IMR-90 (cell line): Measurements from ENCODE around the gene SARS1. TPM values are rescaled to one million over a fixed set of nuclear protein-coding genes. Genes with fewer than 3 reads are reported as not detected.

Experiments used
- ATAC-seq: fragments of 200-7000 bp; cut with Tn5 transposase; 2 replicates; pipeline ENCODE4 v1.9.1; 2020; ENCODE audit warnings: low read depth, mild to moderate bottlenecking, moderate library complexity
- BruUV-seq: library from RNA; stranded (reverse); fragments of 400-500 nt; replicated peaks from 2 replicates; lab custom pipeline; 2021; lab: Mats Ljungman, UMichigan
- CTCF ChIA-PET: fragments of 300-600 bp; formaldehyde crosslinking; extraction: SDS; loops from one replicate; lab custom pipeline; 2021; ENCODE audit warnings: antibody characterized with exemption; lab: Yijun Ruan, JAX
- POLR2A ChIA-PET: fragments of 300-600 bp; sonication (Branson Sonifier 250); formaldehyde crosslinking; loops from one replicate; lab custom pipeline; 2022; ENCODE audit warnings: antibody characterized with exemption; ENCODE audit not compliant: unreplicated experiment; lab: Charles Lee
- DNase-seq: peaks from one replicate; pipeline ENCODE4 v3.0.0; 2013
- H2AFZ ChIP-seq: replicated peaks from 2 replicates; pipeline ENCODE3; 2013; ENCODE audit warnings: low read length, mild to moderate bottlenecking; ENCODE audit not compliant: poor library complexity
- H2AK5ac ChIP-seq: 2 replicates; pipeline ENCODE4 v1.6.1; 2013; ENCODE audit warnings: low read depth, low read length, inconsistent platforms
- H2AK9ac ChIP-seq: replicated peaks from 2 replicates; pipeline ENCODE3; 2013; ENCODE audit warnings: mild to moderate bottlenecking, low read depth, low read length, moderate library complexity; ENCODE audit not compliant: poor library complexity
- H2BK120ac ChIP-seq: 2 replicates; pipeline ENCODE4 v1.6.1; 2013; ENCODE audit warnings: low read depth, low read length, inconsistent platforms
- H2BK15ac ChIP-seq: 3 replicates; pipeline ENCODE4 v1.6.1; 2013; ENCODE audit warnings: low read depth, low read length, inconsistent platforms
- H2BK20ac ChIP-seq: 2 replicates; pipeline ENCODE4 v1.6.1; 2013; ENCODE audit warnings: low read depth, mild to moderate bottlenecking, inconsistent platforms, low read length, moderate library complexity
- H2BK5ac ChIP-seq: 2 replicates; pipeline ENCODE4 v1.6.1; 2013; ENCODE audit warnings: mild to moderate bottlenecking, low read depth, low read length, inconsistent platforms; ENCODE audit not compliant: poor library complexity, severe bottlenecking
- H3K14ac ChIP-seq: replicated peaks from 2 replicates; pipeline ENCODE4 v1.6.1; 2013; ENCODE audit warnings: low read depth, low read length, inconsistent platforms
- H3K18ac ChIP-seq: 2 replicates; pipeline ENCODE4 v1.6.1; 2013; ENCODE audit warnings: low read depth, low read length, control low read depth
- H3K23ac ChIP-seq: 2 replicates; pipeline ENCODE4 v1.6.1; 2013; ENCODE audit warnings: low read depth, low read length, inconsistent platforms
- H3K27ac ChIP-seq: 2 replicates; pipeline ENCODE4 v1.5.1; 2013; ENCODE audit warnings: mild to moderate bottlenecking, control low read depth, low read length; ENCODE audit not compliant: insufficient read depth
- H3K27me3 ChIP-seq: 2 replicates; pipeline ENCODE4 v1.6.1; 2013; ENCODE audit warnings: low read length; ENCODE audit not compliant: control insufficient read depth, insufficient read depth
- H3K36me3 ChIP-seq: 2 replicates; pipeline ENCODE4 v1.6.1; 2013; ENCODE audit warnings: low read length, mixed read lengths; ENCODE audit not compliant: control insufficient read depth, insufficient read depth
- H3K4ac ChIP-seq: 2 replicates; pipeline ENCODE4 v1.6.1; 2013; ENCODE audit warnings: low read depth, low read length, inconsistent platforms
- H3K4me1 ChIP-seq: 2 replicates; pipeline ENCODE4 v1.6.1; 2013; ENCODE audit warnings: low read length, mixed read lengths; ENCODE audit not compliant: control insufficient read depth, insufficient read depth
- H3K4me2 ChIP-seq: 2 replicates; pipeline ENCODE4 v1.6.1; 2013; ENCODE audit warnings: low read depth, mild to moderate bottlenecking, control low read depth, low read length, moderate library complexity
- H3K4me3 ChIP-seq: 2 replicates; pipeline ENCODE4 v1.5.1; 2013; ENCODE audit warnings: low read depth, mild to moderate bottlenecking, control low read depth, low read length, moderate library complexity; ENCODE audit not compliant: insufficient read depth
- H3K56ac ChIP-seq: 2 replicates; pipeline ENCODE4 v1.6.1; 2013; ENCODE audit warnings: low read length, inconsistent platforms; ENCODE audit not compliant: insufficient read depth; ENCODE audit errors: extremely low read depth
- H3K79me1 ChIP-seq, 2 experiments: 2 replicates each; pipeline ENCODE4 v1.6.1; 2013; ENCODE audit warnings: low read length in 2 of 2, inconsistent platforms in 1 of 2, low read depth in 1 of 2
- H3K9ac ChIP-seq: 2 replicates; pipeline ENCODE4 v1.6.1; 2013; ENCODE audit warnings: low read depth, low read length, control low read depth
- H3K9me1 ChIP-seq: 2 replicates; pipeline ENCODE4 v1.6.1; 2013; ENCODE audit warnings: low read length, inconsistent platforms; ENCODE audit not compliant: insufficient read depth
- H3K9me3 ChIP-seq: 2 replicates; pipeline ENCODE4 v1.6.1; 2013; ENCODE audit warnings: low read length; ENCODE audit not compliant: control insufficient read depth, insufficient read depth
- H4K20me1 ChIP-seq: 2 replicates; pipeline ENCODE4 v1.6.1; 2013; ENCODE audit warnings: low read length, inconsistent platforms; ENCODE audit not compliant: insufficient read depth
- H4K5ac ChIP-seq: 2 replicates; pipeline ENCODE4 v1.6.1; 2013; ENCODE audit warnings: mild to moderate bottlenecking, low read depth, low read length, control low read depth
- H4K8ac ChIP-seq, 2 experiments: 2 replicates each; pipeline ENCODE4 v1.6.1; 2013; ENCODE audit warnings: low read depth in 2 of 2, low read length in 2 of 2, control low read depth in 1 of 2, inconsistent platforms in 1 of 2
- H4K91ac ChIP-seq: 2 replicates; pipeline ENCODE4 v1.6.1; 2013; ENCODE audit warnings: low read depth, low read length, inconsistent platforms; ENCODE audit not compliant: insufficient read depth
- RAD21 ChIP-seq: IDR thresholded peaks from 2 replicates; pipeline ENCODE4 v1.6.1; 2012; ENCODE audit warnings: low read length, improper control_type of control experiment
- WGBS, 2 experiments: methylation state at CpG; one replicate each; pipeline versions ENCODE4 v1.1.5 to v1.1.7; 2013; ENCODE audit warnings: missing lambda C conversion rate in 2 of 2; ENCODE audit not compliant: insufficient read length in 1 of 2; ENCODE audit errors: extremely low coverage in 2 of 2; 5-methylcytosine and 5-hydroxymethylcytosine counted together
- dilution Hi-C: fragments of 300-500 bp; cut with HindIII; formaldehyde crosslinking; loops from one replicate; pipeline ENCODE4 v1.14.3; 2018; ENCODE audit warnings: low sequenced_read_pairs; ENCODE audit not compliant: unreplicated experiment
- in situ Hi-C: fragments of 300-500 bp; cut with MboI; formaldehyde crosslinking; loops from 3 replicates; pipeline ENCODE4 v1.14.3; 2019; ENCODE audit warnings: low sequenced_read_pairs, inconsistent platforms, mixed read lengths
- intact Hi-C: fragments of 100-400 bp; cut with micrococcal nuclease; formaldehyde crosslinking; loops from 2 replicates; pipeline ENCODE4 v1.10.0; 2022
- polyA plus RNA-seq, 3 experiments: library from polyadenylated mRNA; depleted of rRNA; stranded (reverse); fragments of >200 nt; gene quantifications; 2 replicates each; pipeline ENCODE4 v1.2.3, GENCODE V29; 2012; ENCODE audit warnings: low replicate concordance in 1 of 3
- total RNA-seq: library from RNA; depleted of rRNA; stranded (reverse); fragments of >200 nt; gene quantifications from 2 replicates; pipeline ENCODE4 v1.2.3, GENCODE V29; 2012

Gene SARS1
- total and polyA plus RNA-seq, 2 of the 4 experiments (the other 2 are of a cell fraction): 231 to 348 TPM

DNA sequence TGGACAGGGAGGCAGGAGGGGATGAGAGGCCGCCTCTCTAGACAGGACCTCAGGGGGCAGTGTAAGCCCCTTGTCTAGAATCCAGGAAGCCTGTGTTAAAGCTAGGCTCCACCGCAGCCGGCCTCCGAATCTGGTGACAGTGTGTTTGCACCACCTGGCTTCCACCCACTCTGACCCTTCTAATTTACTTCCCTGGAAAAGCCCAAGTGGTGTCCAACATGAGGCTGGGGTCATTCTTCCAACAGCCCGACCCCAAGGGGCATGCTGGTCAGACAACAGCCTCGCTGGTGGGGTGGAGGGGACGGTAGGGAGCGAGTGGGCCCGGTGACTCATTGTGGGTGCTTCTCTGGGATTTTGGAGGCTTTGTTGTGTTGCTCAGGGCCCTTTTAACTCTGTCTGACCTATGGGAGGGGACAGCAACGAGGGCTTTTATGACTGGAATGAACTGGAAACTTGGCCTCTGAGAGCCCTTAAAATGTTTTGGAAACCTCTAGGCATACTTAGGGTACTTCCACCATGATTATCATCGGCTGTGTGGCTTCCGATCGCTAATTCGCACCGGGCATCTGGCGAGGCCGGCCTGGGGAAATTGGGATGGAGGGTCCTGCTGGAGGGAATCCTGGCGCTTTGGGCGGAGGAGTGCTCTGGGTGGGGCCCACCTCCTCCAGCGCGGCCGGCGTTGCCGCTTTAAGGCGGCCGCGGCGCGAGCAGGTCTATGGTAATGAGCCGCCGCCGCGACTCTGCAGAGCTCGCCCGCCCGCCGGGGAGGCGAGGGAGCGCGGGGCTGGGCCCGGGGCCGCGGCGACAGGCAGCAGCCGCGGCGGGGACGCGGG lies 35.3 kb downstream of the SARS1 start, which contains the start of gene CELSR2:
CELSR2 (plus strand) TSS at position 743 of the 833 bp plus-strand sequence. CDS start 541 bp downstream, outside the sequence.
- Histone ChIP-seq H3K14ac (peak within 1 kb of the TSS; percentile 37; the same call in 1 of the 2 replicates), H3K9me1 (no peaks in the 10 kb centered on the region; the same call in 1 of the 2 replicates), H2AK5ac (peak within 1 kb of the TSS; percentile 49; the same call in 1 of the 2 replicates), H3K79me1 (no peaks in the 10 kb centered on the region), H3K18ac (no peak within 1 kb of the TSS), H3K27me3 (no peaks in the 10 kb centered on the region), H2AK9ac (peak within 1 kb of the TSS; percentile 67), H3K36me3 (no peaks in the 10 kb centered on the region), H3K9me3 (no peaks in the 10 kb centered on the region), H2BK20ac (no peak within 1 kb of the TSS), H4K20me1 (no peaks in the 10 kb centered on the region), H2AFZ (peak within 1 kb of the TSS; percentile 90), H3K9ac (no peak within 1 kb of the TSS), H3K4me1 (peaks cover 13% of the 10 kb centered on the region), H2BK15ac (0 out of 3 replicates have a peak within 1 kb of the TSS, but pooled peaks have one; percentile 8), H2BK120ac (peak within 1 kb of the TSS; percentile 56; the same call in 1 of the 2 replicates), H3K4me2 (peak within 1 kb of the TSS; percentile 76), H2BK5ac (no peak within 1 kb of the TSS), H4K91ac (peak within 1 kb of the TSS; percentile 36; the same call in 1 of the 2 replicates), H3K56ac (no peak within 1 kb of the TSS), H3K4me3 (peak within 1 kb of the TSS; percentile 54), H4K8ac (peak within 1 kb of the TSS in 1 of 2 experiments; percentile 57; a peak in 2 of 4 replicates), H3K4ac (peak within 1 kb of the TSS; percentile 52; the same call in 1 of the 2 replicates), H4K5ac (no peak within 1 kb of the TSS; the same call in 1 of the 2 replicates), H3K27ac (no peak within 1 kb of the TSS), H3K23ac (peak within 1 kb of the TSS; percentile 71; the same call in 1 of the 2 replicates)
- BruUV-seq: no TSS peak
- ChIA-PET POLR2A (interaction anchor here (0.5 kb wide), 2 partner anchors 7 to 178 kb away, joined by 3 to 10 read pairs; no protein-coding TSS in a partner anchor), CTCF (no interaction called here)
- intact Hi-C loops (loop anchor here (1.0 kb wide), 1 partner anchor 9 kb away; no protein-coding TSS in a partner anchor), in situ Hi-C loops (no loop called here), dilution Hi-C loops (no loop called here)
- WGBS, 2 experiments: 9% methylated on average over 18 of the region's 49 CpGs; no CpG with 5 or more reads in 1 of the 2 experiments
- ATAC-seq (peak; percentile 88), DNase-seq (peak; percentile 54)
- TF ChIP-seq RAD21: no peak
